Mesothelial cell of epicardium (in vitro differentiated cells): ENCODE results near the gene GMDS. TPM values are rescaled to one million over a fixed set of nuclear protein-coding genes. Genes with fewer than 3 reads are reported as not detected.
A peak's percentile ranks its signal among the peaks of the same experiment; 100 is the strongest.

Experiments
- DNase-seq, 2 experiments: peaks; one replicate each; pipeline ENCODE4 v3.0.0; 2021; ENCODE audit warnings: low spot score in 2 of 2; ENCODE audit not compliant: unreplicated experiment in 2 of 2
- H3K27ac Mint-ChIP-seq: 2 replicates; pipeline ENCODE4 v1.8.0; 2021; ENCODE audit warnings: mixed read lengths
- H3K27me3 Mint-ChIP-seq: 2 replicates; pipeline ENCODE4 v1.8.0; 2021; ENCODE audit warnings: low read depth, mixed read lengths
- H3K36me3 Mint-ChIP-seq: 2 replicates; pipeline ENCODE4 v1.8.0; 2021; ENCODE audit warnings: mixed read lengths
- H3K4me1 Mint-ChIP-seq: 2 replicates; pipeline ENCODE4 v1.8.0; 2021; ENCODE audit warnings: mixed read lengths
- H3K4me3 Mint-ChIP-seq: 2 replicates; pipeline ENCODE4 v1.8.0; 2021; ENCODE audit warnings: mild to moderate bottlenecking, moderate library complexity, mixed read lengths
- H3K9me3 Mint-ChIP-seq: 2 replicates; pipeline ENCODE4 v1.8.0; 2021; ENCODE audit warnings: mixed read lengths
- total RNA-seq: library from RNA; stranded (reverse); gene quantifications from 3 replicates; pipeline ENCODE4 v1.2.1, GENCODE V29; 2021
- TF ChIP-seq, protein P1 (sequence below): fragments of 200-600 bp; sonication (generic); IDR thresholded peaks from one replicate; pipeline ENCODE4 v1.5.0; 2021; ENCODE audit warnings: antibody characterized with exemption; ENCODE audit not compliant: unreplicated experiment

Gene GMDS
- total RNA-seq, 1 donor from 2014 or later: 39.9 TPM

DNA sequence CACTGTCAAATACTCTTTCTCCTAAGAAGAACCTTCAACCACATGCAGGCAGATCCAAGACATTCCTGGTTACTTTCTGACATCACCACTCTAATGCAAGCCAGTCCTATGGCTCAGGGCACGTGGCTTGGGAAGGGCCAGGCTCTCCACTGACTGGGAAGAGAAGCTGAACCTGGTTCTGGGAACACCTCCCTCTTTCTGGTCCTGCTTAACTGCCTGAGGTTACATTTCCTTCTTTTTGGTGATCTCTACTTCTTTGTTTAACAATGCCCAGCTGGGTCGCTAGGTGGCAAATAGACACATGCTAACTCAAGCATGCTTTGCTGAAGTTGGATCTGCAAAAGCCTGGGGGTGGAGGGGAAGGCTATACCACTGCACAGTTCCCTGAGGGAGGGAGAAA is 249.8 kb downstream of the GMDS start:
- no peak for DNase-seq
- H3K9me3 Mint-ChIP-seq: peaks cover 13% of the 10 kb centered on the region
- TF ChIP-seq, protein P1, sequence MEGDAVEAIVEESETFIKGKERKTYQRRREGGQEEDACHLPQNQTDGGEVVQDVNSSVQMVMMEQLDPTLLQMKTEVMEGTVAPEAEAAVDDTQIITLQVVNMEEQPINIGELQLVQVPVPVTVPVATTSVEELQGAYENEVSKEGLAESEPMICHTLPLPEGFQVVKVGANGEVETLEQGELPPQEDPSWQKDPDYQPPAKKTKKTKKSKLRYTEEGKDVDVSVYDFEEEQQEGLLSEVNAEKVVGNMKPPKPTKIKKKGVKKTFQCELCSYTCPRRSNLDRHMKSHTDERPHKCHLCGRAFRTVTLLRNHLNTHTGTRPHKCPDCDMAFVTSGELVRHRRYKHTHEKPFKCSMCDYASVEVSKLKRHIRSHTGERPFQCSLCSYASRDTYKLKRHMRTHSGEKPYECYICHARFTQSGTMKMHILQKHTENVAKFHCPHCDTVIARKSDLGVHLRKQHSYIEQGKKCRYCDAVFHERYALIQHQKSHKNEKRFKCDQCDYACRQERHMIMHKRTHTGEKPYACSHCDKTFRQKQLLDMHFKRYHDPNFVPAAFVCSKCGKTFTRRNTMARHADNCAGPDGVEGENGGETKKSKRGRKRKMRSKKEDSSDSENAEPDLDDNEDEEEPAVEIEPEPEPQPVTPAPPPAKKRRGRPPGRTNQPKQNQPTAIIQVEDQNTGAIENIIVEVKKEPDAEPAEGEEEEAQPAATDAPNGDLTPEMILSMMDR: no peak
- H3K27ac Mint-ChIP-seq: no peak overlapping the region
- H3K36me3 Mint-ChIP-seq: peaks cover 6% of the 10 kb centered on the region
- no peak overlapping the region for H3K4me3 Mint-ChIP-seq
- H3K27me3 Mint-ChIP-seq: no peaks in the 10 kb centered on the region
- H3K4me1 Mint-ChIP-seq: peaks cover 17% of the 10 kb centered on the region

DNA sequence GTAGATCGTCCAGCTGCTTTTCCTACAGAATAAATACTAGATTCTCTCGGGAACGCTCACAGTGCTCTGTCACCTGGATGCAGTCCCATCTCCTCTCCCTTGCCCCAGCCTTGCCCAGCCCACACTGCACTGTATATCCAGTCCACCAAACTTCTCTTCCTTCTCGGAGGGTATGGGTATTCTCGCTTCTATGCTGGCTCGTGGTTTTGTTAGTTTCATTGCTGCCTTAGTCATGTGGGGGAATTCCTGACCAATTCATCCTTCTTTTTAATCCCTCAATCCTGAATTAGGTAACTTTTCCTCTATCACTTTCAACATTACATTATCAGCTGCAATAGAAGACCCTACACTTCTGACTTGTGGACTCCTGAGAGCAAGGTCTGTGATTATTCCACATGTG is 252.4 kb downstream of the GMDS start:
- peak overlapping the region; percentile 87 for H3K27ac Mint-ChIP-seq
- H3K27me3 Mint-ChIP-seq: no peaks in the 10 kb centered on the region
- no peak overlapping the region for H3K4me3 Mint-ChIP-seq
- H3K9me3 Mint-ChIP-seq: peaks cover 9% of the 10 kb centered on the region
- H3K36me3 Mint-ChIP-seq: peaks cover 4% of the 10 kb centered on the region
- TF ChIP-seq, protein P1: no peak
- DNase-seq: no peak
- H3K4me1 Mint-ChIP-seq: peaks cover 23% of the 10 kb centered on the region

DNA sequence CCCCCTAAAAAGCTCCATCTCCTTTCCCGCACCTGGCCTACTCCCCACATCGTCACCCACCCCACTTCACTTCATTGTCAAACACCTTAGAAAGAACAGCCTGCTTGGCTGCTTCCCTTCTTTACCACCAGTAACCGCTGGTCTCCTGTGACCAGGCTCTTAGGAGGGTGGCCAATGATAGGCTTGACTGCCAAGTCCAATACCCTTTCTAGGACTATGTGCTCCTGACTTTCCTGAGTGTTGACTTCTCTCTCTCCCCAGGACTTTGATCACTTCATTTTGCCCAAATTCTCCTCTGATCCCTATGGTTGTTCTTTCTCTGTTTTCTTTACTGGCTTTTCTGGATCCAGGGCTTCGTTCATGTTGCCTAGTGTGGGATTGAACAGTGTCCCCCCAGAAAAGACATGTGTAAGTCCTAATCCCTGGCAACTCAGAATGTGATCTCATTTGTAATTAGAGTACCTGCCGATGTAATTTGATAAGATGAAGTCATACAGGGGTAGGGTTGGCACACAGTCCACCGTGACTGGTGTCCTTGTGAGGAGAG is 254.0 kb downstream of the GMDS start:
- TF ChIP-seq, protein P1: no peak
- no peaks in the 10 kb centered on the region for H3K27me3 Mint-ChIP-seq
- peaks cover 4% of the 10 kb centered on the region for H3K9me3 Mint-ChIP-seq
- DNase-seq: no peak
- H3K36me3 Mint-ChIP-seq: peaks cover under 1% of the 10 kb centered on the region
- no peak overlapping the region for H3K27ac Mint-ChIP-seq
- no peak overlapping the region for H3K4me3 Mint-ChIP-seq
- H3K4me1 Mint-ChIP-seq: peaks cover 36% of the 10 kb centered on the region

DNA sequence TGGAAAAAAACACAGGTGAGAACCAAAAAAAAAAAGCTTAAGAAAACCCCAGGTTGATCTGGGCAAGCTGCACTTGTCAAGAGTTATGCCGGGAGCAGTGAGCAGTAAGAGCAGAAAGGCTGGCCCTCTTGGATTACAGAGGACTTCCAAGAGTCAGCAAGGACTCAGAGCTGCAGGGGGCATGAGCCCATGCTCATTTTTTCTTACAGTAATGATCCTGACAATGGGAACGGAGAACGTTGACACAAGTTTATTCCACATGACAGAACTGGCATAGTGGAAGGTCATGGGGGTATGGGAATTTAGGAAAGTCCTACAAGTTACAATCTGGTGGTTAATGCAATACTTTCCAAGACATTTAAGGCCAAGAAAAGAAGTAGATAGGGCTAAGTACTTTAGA is 256.6 kb downstream of the GMDS start:
- Mint-ChIP-seq H3K27me3 (no peaks in the 10 kb centered on the region), H3K27ac (no peak overlapping the region), H3K36me3 (peaks cover 11% of the 10 kb centered on the region), H3K9me3 (peaks cover 17% of the 10 kb centered on the region), H3K4me3 (no peak overlapping the region), H3K4me1 (peaks cover 37% of the 10 kb centered on the region)
- TF ChIP-seq, protein P1: no peak
- no peak for DNase-seq

DNA sequence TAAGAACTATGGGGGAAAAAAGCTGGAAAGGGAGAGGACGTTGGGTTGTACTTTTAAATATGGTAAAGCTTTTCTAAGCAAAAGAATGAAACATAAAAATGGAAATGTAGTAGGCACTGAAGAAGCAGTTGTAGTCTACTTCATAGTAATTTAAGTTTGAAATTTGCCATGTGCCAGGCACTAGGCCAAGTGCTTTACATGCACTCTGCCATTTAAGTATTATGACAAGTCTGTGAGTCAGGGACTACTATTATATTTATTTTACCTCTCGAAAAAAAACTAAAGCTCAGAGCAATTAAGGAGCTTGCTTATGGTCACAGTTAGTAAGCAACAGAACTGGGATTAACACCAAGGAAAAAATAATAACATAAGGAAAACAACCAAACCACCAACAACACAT is 257.8 kb downstream of the GMDS start:
- no peak for DNase-seq
- peaks cover 20% of the 10 kb centered on the region for H3K36me3 Mint-ChIP-seq
- no peak overlapping the region for H3K4me3 Mint-ChIP-seq
- TF ChIP-seq, protein P1: no peak
- H3K9me3 Mint-ChIP-seq: peaks cover 27% of the 10 kb centered on the region
- H3K27me3 Mint-ChIP-seq: no peaks in the 10 kb centered on the region
- peak overlapping the region; percentile 55 for H3K27ac Mint-ChIP-seq
- peaks cover 28% of the 10 kb centered on the region for H3K4me1 Mint-ChIP-seq
